HG02852 (cell line): ENCODE data around the gene GTF2H3.

ENCODE experiments used
- ATAC-seq: cut with Tn5 transposase; IDR thresholded peaks from one replicate; pipeline ENCODE4 v1.9.1; 2021; ENCODE audit warnings: mild to moderate bottlenecking, moderate library complexity; ENCODE audit not compliant: unreplicated experiment

GTF2H3 gene

GRCh38 chr12:123645380-123645779 is 11.8 kb downstream of the GTF2H3 start:
- ATAC-seq: no peak

GRCh38 chr12:123645878-123646277 is 12.2 kb downstream of the GTF2H3 start:
- ATAC-seq: no peak

DNA sequence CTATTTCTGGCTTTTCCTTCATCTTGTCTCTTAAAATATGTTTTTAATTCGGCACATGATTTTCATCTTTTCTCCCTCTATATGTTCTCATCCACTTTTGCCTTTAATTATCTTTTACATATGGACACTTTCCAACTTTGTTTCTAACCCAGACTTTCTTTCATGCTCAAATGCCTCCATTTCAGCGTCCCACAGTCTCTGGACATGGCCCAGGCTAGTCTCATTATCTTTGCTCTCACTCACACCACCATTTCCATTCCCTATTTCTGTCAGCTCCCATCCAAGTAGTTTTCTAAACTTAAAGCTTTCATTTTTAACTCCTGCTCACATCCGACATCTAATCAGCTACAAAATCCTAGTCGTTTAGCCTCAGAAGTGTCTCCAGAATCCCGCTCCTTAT is 14.8 kb downstream of the GTF2H3 start:
- no peak for ATAC-seq

- no peak for ATAC-seq
Observed at GRCh38 chr12:123654129-123654701, 20.6 kb downstream of the GTF2H3 start.

DNA sequence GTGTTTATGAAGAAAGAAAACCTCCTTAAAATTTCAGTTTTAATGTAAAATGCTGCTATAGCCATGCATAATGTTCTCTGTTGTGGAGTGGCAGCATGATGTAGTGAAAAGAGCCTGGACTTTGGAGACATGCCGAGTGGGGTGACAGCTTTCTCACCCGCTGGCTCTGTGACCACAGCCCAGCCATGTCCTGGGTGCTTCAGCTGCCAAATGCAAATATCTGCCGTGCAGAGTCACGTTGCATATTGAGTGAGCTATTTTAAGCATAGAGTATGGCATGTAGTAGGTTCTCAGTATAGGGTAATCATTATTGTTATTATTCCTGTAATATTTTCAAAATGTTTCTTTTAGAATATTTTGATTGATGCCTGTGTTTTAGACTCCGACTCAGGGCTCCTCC is 21.8 kb downstream of the GTF2H3 start:
- ATAC-seq: peak; percentile 73

GRCh38 chr12:123656392-123656791 is 22.8 kb downstream of the GTF2H3 start:
- no peak for ATAC-seq

DNA sequence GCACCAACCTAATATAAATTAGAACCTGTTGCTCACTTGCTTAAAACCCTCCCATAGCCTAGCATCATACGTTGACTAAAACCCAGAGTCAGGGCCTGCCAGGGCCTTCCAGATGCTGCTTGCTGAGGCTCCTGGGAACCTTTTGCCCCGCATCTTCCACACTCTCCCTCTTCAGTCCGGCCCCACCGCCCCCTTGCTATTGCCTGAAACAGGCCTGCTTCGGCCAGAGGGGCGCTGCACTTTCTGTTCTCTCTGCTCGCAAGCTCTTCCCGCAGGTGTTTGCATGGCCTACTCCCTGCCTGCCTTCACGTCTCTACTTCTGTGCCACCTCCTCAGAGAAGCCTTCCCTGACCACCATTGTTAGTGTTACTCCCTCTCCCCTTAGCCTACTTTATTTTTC is 23.6 kb downstream of the GTF2H3 start:
- no peak for ATAC-seq

- ATAC-seq: no peak
Observed at GRCh38 chr12:123659996-123660727, 26.5 kb downstream of the GTF2H3 start.

DNA sequence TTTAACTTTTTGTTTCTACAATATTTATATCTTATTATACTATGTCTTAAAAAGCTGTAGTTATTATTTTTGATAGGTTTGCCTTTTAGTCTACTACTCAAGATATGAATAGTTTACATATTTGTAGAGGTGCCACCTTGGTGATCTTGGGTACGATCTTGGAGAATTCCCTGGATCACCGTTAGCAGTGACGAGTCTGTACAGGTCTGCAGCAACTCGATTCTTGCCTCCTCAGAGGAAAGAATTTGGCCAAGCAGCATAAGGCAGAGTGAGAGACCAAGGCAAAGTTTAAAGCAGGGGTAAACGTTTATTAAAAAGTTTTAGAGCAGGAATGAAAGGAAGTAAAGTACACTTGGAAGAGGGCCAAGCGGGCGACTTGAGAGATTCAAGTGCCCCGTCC is 34.1 kb downstream of the GTF2H3 start:
- ATAC-seq: no peak

- ATAC-seq: peak; percentile 99
Observed at GRCh38 chr12:123670882-123671728, 37.5 kb downstream of the GTF2H3 start, which contains the start of gene TCTN2. TSS of gene TCTN2 (plus strand) at chr12:123671113. CDS start at chr12:123671241, 128 bp downstream.

DNA sequence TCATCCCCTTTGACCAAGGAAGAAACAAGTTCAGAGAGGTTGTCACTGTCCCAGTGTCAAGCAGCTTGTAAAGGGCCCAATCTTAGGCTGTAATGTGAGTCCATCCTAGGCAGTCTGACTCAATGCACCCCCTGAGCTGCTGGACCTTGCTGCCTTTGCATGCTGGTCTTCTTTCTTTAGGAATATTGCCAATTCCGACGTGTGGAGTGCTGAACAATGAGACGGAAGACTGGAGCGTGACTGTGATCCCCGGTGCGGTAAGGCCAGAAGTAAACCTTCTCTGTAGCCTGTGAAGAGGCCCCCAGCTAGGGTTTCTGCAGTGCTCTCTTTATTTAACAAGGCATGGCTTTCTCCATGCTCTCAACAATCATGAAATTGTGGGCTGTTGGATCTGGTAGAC is 38.2 kb downstream of the GTF2H3 start:
- no peak for ATAC-seq

GRCh38 chr12:123675436-123675835 is 41.8 kb downstream of the GTF2H3 start:
- ATAC-seq: no peak

- no peak for ATAC-seq
Observed at GRCh38 chr12:123676616-123677320, 43.1 kb downstream of the GTF2H3 start.

DNA sequence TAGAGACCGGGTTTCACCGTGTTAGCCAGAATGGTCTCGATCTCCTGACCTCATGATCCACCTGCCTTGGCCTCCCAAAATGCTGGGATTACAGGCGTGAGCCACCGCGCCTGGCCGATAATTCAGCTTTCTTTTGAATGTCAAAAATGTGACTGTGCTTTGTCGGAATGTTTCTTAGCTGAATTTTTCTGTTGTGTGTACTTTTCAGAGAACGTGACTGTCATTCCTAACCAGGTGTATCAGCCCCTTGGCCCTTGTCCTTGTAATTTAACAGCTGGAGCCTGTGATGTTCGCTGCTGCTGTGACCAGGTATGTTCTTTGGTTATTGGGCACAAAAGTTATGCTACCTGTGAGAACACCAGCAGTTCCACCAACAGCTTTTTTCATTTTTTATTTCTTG is 45.4 kb downstream of the GTF2H3 start:
- ATAC-seq: no peak

GRCh38 chr12:123681605-123682004 is 48.0 kb downstream of the GTF2H3 start:
- peak; percentile 59 for ATAC-seq

GRCh38 chr12:123683964-123684363 is 50.3 kb downstream of the GTF2H3 start:
- ATAC-seq: no peak

- no peak for ATAC-seq
Observed at GRCh38 chr12:123686636-123687190, 53.1 kb downstream of the GTF2H3 start.

- no peak for ATAC-seq
Observed at GRCh38 chr12:123690191-123690840, 56.7 kb downstream of the GTF2H3 start.

DNA sequence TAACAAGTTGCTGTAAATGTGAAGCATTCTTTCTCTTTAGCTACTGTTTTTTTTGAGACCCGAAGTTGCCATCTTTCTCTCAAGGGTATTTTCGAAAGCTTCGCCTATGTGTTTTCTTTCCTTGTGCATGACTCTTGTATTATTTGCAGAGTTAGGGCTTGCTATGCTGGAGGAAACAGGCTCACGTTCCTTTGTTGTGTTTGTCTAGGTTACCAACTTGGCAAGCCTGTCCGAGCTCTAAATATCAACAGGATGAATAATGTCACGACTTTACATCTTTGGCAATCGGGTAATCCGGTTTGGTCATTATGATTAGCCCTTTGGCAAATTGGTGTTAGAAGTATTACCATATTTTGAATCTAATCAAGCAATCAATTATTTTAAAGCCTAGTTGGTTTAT is 62.6 kb downstream of the GTF2H3 start:
- no peak for ATAC-seq

DNA sequence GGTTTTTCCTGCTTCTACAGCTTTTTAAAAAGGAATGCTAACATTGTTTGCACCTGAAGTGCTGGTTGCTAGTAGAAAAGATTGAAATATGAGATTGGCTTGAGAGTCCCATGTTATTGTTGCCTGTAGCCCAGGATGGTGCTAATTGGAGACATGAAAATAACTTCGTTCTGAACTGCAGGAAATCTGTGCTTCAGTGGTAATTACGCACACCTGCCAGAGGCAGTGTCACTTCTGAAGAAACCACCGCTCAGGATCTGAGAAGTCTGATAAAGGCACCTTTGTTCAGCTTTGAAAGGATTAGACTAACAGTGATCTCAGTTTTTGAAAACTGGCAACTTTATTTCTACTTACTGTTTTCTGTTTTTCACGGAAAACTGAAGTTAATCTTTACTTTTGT is 63.0 kb downstream of the GTF2H3 start:
- ATAC-seq: no peak
